Esophagus muscularis mucosa (tissue), 3 donors: ENCODE data around the gene SIRPA.

Experiments used
- CTCF ChIP-seq, 3 experiments: fragments of 200-600 bp in 2 of 3; fragments of 450-650 bp in 1 of 3; sonication (generic) in 2 of 3; IDR thresholded peaks; one replicate each; pipeline ENCODE4 v1.5.1; 2017 to 2019; ENCODE audit warnings: antibody characterized with exemption in 3 of 3, mild to moderate bottlenecking in 2 of 3, moderate library complexity in 1 of 3
- POLR2AphosphoS5 ChIP-seq, 2 donors: sonication (generic); formaldehyde crosslinking; IDR thresholded peaks; one replicate each; pipeline ENCODE4 v1.6.1; 2017; ENCODE audit warnings: antibody characterized with exemption in 2 of 2

- TF ChIP-seq CTCF (IDR thresholded peaks at IDR 0.05) (no peak), POLR2AphosphoS5 (IDR thresholded peaks at IDR 0.05) (no peak)
These were observed 47.5 kb downstream of the SIRPA start for GRCh38 chr20:1942486-1943274.
